Testis (tissue), 2 donors: ENCODE measurements around the gene RASSF1.

Experiments used
- POLR2A ChIP-seq: fragments of 450-650 bp; IDR thresholded peaks from one replicate; pipeline ENCODE4 v1.6.1; 2017; ENCODE audit warnings: antibody characterized with exemption, mild to moderate bottlenecking, moderate library complexity
- TF ChIP-seq, protein P1 (sequence below), 3 experiments: fragments of 450-650 bp in 2 of 3; fragments of 200-600 bp in 1 of 3; sonication (generic) in 1 of 3; IDR thresholded peaks; one replicate each; pipeline ENCODE4 v1.5.1; 2016 to 2019; ENCODE audit warnings: antibody characterized with exemption in 3 of 3, mild to moderate bottlenecking in 2 of 3, moderate library complexity in 1 of 3

DNA sequence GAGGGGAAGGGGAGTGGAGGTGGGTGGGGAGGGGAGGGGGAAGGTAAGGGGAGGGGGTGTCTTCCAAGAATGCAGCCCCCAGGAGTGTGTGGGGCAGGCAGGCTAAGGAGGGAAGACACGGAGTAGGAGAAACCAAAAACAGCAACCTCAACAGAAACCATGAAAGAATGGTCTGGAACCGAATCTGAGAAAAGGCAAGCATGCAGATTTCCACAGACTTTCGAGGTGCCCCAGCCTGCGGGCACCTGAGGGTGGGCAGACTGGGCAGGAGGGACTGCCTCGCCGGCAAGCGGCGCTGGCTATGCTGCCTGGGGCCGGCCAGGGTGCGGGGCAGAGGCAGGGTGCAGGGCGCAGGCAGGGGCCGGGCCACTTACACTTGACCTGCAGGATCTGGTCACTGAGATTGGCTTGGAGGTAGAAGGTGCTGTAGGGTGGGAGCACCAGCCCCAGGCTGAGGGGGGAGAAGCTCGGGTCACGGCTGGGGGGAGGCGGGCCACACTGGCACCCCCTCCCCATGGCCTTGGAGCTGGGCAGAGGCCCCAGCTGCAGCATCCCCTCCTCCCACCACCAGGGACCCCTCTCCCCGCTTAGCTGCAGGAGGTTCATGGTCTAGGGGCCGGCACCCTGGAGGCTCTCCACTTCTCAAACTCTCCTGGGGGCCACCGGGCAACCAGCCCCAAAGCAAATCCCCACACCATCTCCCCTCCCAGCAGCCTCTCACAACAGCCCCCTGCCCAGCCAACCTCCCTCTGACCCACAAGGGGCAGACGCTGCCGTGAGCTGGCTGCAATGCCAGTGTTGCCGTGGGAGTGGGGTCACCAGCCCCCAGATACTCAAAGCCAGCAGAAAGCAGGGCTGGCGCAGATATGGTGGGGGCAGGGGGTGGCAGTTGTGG, 34.0 kb upstream of the RASSF1 start:
- TF ChIP-seq, protein P1, sequence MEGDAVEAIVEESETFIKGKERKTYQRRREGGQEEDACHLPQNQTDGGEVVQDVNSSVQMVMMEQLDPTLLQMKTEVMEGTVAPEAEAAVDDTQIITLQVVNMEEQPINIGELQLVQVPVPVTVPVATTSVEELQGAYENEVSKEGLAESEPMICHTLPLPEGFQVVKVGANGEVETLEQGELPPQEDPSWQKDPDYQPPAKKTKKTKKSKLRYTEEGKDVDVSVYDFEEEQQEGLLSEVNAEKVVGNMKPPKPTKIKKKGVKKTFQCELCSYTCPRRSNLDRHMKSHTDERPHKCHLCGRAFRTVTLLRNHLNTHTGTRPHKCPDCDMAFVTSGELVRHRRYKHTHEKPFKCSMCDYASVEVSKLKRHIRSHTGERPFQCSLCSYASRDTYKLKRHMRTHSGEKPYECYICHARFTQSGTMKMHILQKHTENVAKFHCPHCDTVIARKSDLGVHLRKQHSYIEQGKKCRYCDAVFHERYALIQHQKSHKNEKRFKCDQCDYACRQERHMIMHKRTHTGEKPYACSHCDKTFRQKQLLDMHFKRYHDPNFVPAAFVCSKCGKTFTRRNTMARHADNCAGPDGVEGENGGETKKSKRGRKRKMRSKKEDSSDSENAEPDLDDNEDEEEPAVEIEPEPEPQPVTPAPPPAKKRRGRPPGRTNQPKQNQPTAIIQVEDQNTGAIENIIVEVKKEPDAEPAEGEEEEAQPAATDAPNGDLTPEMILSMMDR (IDR thresholded peaks at IDR 0.05), result no peak
- TF ChIP-seq POLR2A, result no peak
